ENCODE measurements around the gene ACVR2B. TPM values are rescaled to one million over a fixed set of nuclear protein-coding genes. Genes with fewer than 3 reads are reported as not detected.

Gene ACVR2B
- total RNA-seq, 1 donor from 2014 or later: 7.5 TPM

DNA sequence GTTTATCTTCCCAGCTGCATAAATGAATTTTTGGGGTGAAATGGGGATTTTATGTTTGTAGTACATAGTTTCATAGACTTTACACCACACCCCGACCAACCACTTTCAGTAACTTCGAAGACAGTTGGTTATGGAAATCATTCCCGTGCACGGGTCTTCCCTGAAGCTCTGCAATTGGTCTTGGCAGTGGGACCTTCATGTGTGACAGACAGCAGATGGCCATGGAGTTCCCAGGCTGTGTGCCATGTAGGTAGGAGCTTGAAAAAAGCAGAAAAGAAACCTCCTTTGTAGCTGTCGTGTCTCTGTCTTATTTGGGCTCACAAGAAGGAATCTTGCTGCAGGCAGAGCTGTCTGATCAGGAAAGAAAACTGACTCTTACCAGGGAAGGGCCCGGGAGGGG, 68.3 kb downstream of the ACVR2B start:
- intact Hi-C loops (cut with micrococcal nuclease): no loop called here

DNA sequence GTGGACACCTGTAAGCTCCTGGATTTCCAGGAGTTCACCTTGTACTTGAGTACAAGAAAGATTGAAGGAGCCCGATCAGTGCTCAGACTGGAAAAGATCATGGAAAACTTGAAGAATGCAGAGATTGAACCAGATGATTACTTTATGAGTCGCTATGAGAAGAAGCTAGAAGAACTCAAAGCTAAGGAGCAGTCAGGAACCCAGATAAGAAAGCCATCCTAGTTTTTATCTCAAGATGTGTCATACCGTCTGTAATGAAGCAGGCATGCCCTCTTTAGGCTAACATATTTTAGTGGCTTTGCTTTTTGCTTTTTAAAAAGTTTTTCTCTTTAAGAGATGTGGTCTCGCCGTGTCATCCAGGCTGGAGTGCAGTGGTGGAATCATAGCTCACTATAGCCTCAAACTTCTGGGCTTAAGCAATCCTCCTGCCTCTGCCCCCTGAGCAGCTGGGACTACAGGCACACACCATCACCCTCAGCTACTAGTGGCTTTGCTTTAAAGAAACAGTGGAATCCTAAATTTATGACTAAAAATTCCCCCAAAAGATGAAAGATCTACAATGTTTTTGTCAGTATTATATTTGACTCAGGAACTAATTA, 70.5 kb downstream of the ACVR2B start:
- intact Hi-C loops (cut with micrococcal nuclease): no loop called here

DNA sequence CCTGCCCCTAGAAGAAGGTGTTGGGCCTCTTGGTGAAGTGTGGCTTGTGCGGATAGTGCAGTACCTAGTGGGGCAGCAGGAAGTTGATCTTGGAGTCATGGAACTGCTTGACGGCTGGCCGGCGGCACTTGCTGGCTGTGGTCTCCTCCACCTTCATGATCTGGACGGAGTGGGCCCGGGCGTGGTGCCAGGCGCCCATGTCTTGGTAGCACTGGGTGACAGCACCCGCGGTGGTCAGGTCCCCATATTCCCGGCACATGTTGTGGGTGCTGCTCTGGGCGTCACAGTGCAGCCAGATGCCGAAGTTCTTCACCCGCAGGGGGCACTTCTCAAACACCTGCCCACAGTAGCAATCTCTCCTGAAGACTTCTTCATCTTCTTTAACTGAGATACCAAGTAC, 73.1 kb downstream of the ACVR2B start:
- intact Hi-C loops (cut with micrococcal nuclease): no loop called here

DNA sequence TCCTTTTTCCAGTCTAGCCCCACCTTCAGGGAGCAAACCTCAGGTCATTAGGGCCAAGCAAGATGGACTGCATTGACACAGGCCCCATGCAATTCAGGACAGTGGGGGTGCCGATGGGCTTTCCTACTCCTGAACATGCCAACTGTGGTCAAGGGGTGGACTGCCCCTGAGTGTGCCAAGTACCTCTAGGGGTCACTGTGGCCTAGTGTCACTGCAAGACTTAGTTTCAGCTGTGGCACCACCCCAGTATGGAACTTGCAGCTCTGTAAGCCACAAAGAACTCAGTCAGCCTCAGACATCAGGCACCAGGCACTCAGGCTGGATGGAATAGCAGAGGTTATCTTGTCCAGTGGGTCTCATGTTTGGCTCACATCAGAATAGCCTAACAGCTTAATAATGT, 74.8 kb downstream of the ACVR2B start:
- intact Hi-C loops (cut with micrococcal nuclease): no loop called here

DNA sequence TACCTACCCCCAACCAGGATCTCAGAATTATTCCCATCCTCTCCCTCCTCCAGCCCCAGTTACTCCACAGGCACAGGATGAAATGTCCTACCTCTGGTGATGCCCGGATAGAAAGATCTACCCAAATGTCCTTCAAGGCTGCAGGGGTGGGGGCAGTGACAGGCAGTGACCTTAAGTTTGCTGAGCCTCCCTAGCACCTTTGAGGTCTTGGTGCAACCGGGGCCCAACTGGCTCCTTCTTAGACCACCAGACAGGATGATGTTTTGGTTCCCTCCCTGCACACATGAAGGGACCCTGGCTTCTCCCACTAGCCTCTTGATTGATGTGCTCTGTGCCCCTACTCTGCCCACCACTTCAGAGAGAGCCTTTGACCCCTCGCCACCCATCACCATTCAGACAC, 78.8 kb downstream of the ACVR2B start:
- intact Hi-C loops (cut with micrococcal nuclease): no loop called here

GRCh38 chr3:38533285-38533976, 79.7 kb downstream of the ACVR2B start:
- intact Hi-C loops (cut with micrococcal nuclease): no loop called here

- intact Hi-C loops (cut with micrococcal nuclease): no loop called here
Measured at GRCh38 chr3:38534180-38534579, 80.5 kb downstream of the ACVR2B start.

DNA sequence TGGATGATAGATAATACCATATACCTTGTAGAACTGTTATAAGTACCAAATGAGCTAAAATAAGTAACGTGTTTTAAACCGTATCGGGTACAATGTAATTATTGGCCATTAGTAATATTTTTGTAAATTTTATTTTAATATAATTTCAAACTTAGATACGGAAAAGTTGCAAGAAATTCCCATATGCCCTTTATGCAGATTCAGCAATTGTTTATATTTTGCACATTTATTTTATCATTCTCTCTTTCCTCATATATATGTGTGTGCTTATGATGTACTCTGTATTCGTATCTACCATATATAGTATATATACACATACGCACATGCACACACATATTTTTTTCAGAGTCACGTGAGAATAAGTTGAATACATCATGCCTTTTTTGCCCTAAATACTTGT, 80.9 kb downstream of the ACVR2B start:
- intact Hi-C loops (cut with micrococcal nuclease): no loop called here

DNA sequence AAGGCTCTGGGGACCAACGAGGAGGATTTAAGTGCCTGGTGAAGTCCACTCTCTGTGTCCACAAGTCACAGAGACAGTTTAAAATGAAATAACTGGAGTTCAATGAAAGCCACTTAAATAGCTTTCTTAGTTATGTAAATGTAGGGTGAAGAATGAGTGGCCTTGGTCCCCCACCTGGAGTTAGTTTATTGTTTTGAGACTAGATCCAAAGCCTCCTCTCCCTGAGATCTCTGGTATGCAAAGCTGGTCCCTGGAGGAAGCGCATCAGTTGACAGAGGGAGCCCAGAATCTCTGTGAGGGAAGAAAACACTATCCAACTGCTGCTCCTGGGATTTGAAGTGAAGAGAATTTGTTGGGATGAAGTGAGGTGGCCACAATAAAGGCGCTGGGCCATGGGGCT, 83.0 kb downstream of the ACVR2B start:
- intact Hi-C loops (cut with micrococcal nuclease): no loop called here

DNA sequence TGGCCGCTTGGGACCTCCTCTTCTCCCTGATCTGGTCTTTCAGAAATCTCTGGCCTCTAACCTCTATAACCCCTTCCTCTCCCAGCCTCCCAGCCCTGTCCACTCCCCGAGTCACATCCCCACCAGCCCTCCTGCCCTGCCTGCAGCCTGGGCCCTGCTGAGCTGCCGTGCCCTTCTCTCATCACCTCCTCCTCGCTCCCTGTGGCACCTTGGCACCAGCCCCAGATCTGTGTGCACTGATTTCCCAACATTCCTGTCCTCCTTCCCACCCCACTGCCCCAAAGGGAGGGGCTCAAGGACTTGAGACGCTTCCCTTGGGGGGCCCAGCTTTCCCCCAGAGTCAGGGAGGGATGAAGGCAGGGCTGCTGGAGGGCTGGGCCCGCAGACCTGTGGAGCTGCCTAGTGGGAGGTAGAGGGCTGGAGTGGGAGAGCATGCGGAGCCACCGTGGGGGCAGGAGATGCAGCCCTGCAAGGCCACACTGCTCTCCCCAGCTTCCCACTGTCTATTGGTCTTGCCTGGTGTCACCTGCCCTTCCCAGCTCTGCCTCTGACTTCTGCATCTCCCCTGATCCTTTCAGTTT, 85.2 kb downstream of the ACVR2B start:
- intact Hi-C loops (cut with micrococcal nuclease): no loop called here

DNA sequence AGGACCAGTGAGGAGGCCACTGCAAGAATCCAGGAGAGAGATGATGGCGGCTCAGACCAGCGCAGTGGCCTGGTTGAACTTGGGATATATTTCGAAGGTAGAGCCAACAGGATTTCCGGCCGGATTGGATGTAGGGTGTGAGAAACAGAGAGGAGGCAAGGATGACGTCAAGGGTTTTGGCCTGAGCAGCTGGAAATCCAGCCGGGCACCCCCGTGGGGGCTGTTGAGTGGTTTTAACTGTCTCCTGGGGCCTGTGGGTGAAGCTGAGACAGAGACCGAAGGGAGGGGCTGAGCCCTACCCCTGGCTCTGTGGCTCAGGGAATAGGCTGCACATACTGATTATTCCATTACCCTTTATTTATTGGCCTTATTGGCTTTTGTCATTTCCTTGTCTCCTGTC, 88.1 kb downstream of the ACVR2B start:
- intact Hi-C loops (cut with micrococcal nuclease): no loop called here

Other genes starting within 250 kb of the ACVR2B start
- gene SLC22A13, start 188.1 kb upstream of the ACVR2B start, total RNA-seq: 0.71 and 0.78 TPM in 2 replicates
- gene SLC22A14, start 171.6 kb upstream of the ACVR2B start, total RNA-seq: not detected in 2 replicates
- 3.5 and 5.0 TPM in 2 replicates for gene XYLB, start 107.1 kb upstream of the ACVR2B start, total RNA-seq
- 23.5 and 25.8 TPM in 2 replicates for gene EXOG, start 42.5 kb downstream of the ACVR2B start, total RNA-seq
- gene SCN5A, start 195.8 kb downstream of the ACVR2B start, total RNA-seq: not detected in 2 replicates

Measured in T-helper 1 cell treated with Interleukin-12 subunit alpha and Interleukin-12 subunit beta and Interleukin-4 antibody, amounts not matched to agents 30 ng/mL and 1 ng/mL, for 36 hours (primary cell).